ENCODE data around the gene AOPEP.
A peak's percentile ranks its signal among the peaks of the same experiment; 100 is the strongest.

AOPEP gene

DNA sequence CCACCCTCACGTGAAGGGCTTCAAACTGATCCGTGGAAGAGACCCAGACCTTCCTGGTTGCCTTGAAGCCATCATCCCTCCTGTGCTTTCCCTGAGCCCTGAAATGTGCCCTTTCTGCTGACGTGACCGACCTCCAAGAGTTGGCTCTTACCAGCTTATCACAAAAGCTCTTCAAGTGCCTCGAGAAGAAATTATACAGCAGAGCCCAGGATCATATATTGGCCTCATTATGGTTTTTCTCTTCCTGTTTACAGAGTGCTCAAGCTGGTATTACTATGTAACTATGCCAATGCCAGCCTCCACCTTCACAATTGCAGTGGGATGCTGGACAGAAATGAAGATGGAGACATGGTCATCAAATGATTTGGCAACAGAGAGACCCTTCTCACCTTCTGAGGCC, 66.0 kb downstream of the AOPEP start:
- Histone ChIP-seq H3K27ac (ENCODE audit: low read depth, low read length, poor library complexity, severe bottlenecking) (peak overlapping the region; percentile 58), H3K4me1 (ENCODE audit: insufficient read depth, low read length, severe bottlenecking) (peaks cover 53% of the 10 kb centered on the region), H3K9me2 (ENCODE audit: low read depth, low read length) (no peaks in the 10 kb centered on the region), H3K4me2 (ENCODE audit: low read length) (no peak overlapping the region), H3K36me3 (ENCODE audit: insufficient read depth, low read length) (peaks cover 31% of the 10 kb centered on the region), H3K9ac (ENCODE audit: low read length) (no peak overlapping the region), H3K27me3 (ENCODE audit: insufficient read depth, low read length) (no peaks in the 10 kb centered on the region), H3K9me3 (ENCODE audit: low read length) (no peaks in the 10 kb centered on the region), H3K4me3 (ENCODE audit: low read depth, low read length, poor library complexity, severe bottlenecking) (no peak overlapping the region), H4K20me1 (ENCODE audit: insufficient read depth, low read length) (no peaks in the 10 kb centered on the region), H2AFZ (ENCODE audit: low read length) (no peak overlapping the region), H3F3A (ENCODE audit: insufficient read depth, low read length) (no peaks in the 10 kb centered on the region), H3K79me2 (ENCODE audit: insufficient read depth, low read length) (no peaks in the 10 kb centered on the region)
- TF ChIP-seq, protein P1, sequence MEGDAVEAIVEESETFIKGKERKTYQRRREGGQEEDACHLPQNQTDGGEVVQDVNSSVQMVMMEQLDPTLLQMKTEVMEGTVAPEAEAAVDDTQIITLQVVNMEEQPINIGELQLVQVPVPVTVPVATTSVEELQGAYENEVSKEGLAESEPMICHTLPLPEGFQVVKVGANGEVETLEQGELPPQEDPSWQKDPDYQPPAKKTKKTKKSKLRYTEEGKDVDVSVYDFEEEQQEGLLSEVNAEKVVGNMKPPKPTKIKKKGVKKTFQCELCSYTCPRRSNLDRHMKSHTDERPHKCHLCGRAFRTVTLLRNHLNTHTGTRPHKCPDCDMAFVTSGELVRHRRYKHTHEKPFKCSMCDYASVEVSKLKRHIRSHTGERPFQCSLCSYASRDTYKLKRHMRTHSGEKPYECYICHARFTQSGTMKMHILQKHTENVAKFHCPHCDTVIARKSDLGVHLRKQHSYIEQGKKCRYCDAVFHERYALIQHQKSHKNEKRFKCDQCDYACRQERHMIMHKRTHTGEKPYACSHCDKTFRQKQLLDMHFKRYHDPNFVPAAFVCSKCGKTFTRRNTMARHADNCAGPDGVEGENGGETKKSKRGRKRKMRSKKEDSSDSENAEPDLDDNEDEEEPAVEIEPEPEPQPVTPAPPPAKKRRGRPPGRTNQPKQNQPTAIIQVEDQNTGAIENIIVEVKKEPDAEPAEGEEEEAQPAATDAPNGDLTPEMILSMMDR (IDR thresholded peaks at IDR 0.05; ENCODE audit: low read length), result no peak
- no peak for TF ChIP-seq EZH2 (IDR thresholded peaks at IDR 0.05; ENCODE audit: borderline replicate concordance, low read length)

DNA sequence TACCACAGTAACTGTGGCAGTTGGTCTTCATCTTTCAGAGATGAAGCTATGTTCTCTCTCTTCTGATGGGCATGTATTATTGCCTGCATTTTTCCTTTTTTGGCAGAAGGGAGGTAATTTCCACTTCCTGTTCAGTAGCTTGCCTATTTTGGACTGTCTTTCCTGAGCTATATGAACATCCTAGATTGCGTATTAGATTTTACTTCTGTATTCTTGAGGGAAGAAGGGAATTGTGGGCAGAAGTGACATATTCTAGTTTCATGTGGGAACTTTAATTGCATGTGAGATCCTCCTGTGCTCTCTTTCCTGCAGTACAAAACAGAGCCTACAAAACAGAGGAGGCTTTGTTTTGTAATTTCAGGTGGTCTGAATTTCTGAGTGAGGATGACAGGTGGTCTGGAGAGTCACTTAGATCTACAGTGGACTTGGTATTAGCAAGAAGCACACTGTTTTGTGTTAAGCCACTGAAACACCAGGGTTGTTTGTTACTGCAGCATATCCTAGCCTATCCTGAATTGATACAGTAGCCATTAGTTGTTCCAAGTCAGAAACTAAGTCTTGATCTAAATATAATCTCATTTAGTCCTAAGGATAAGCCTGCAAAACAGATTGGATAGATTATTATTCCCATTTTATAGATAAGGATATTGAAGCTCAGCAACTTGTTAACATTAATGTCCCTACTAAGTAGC, 68.1 kb downstream of the AOPEP start:
- no peaks in the 10 kb centered on the region for H3K79me2 ChIP-seq (ENCODE audit: insufficient read depth, low read length)
- no peak overlapping the region for H2AFZ ChIP-seq (ENCODE audit: low read length)
- TF ChIP-seq, protein P1 (IDR thresholded peaks at IDR 0.05; ENCODE audit: low read length), result no peak
- TF ChIP-seq EZH2 (IDR thresholded peaks at IDR 0.05; ENCODE audit: borderline replicate concordance, low read length), result no peak
- no peak overlapping the region for H3K4me2 ChIP-seq (ENCODE audit: low read length)
- no peaks in the 10 kb centered on the region for H3K27me3 ChIP-seq (ENCODE audit: insufficient read depth, low read length)
- H3K9me3 ChIP-seq (ENCODE audit: low read length), result no peaks in the 10 kb centered on the region
- no peaks in the 10 kb centered on the region for H3F3A ChIP-seq (ENCODE audit: insufficient read depth, low read length)
- H3K27ac ChIP-seq (ENCODE audit: low read depth, low read length, poor library complexity, severe bottlenecking), result peak overlapping the region; percentile 99
- no peak overlapping the region for H3K4me3 ChIP-seq (ENCODE audit: low read depth, low read length, poor library complexity, severe bottlenecking)
- H4K20me1 ChIP-seq (ENCODE audit: insufficient read depth, low read length), result no peaks in the 10 kb centered on the region
- peaks cover 57% of the 10 kb centered on the region for H3K4me1 ChIP-seq (ENCODE audit: insufficient read depth, low read length, severe bottlenecking)
- peaks cover 31% of the 10 kb centered on the region for H3K36me3 ChIP-seq (ENCODE audit: insufficient read depth, low read length)
- no peaks in the 10 kb centered on the region for H3K9me2 ChIP-seq (ENCODE audit: low read depth, low read length)
- H3K9ac ChIP-seq (ENCODE audit: low read length), result no peak overlapping the region; the same call in 1 of the 2 replicates

DNA sequence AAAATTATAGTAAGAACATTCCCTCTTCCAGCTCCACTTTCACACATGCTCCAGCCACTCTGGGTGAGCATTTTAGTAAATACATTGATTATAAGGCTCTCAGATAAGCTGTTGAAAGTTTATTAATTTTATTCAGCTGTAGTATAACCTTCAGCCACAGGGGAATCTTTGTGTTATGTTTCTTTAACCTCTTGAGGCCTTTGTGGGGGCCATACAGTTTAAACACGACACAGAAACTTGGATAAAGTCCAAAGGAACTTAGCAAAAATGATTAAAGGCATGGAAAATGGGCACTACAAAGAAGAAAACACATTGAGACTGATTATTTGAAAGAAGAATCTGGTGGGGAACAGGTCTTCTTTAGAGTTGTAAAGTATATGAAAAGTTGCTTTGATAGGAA, 70.2 kb downstream of the AOPEP start:
- Histone ChIP-seq H3K4me1 (ENCODE audit: insufficient read depth, low read length, severe bottlenecking) (peaks cover 77% of the 10 kb centered on the region), H3K9me2 (ENCODE audit: low read depth, low read length) (no peaks in the 10 kb centered on the region), H4K20me1 (ENCODE audit: insufficient read depth, low read length) (no peaks in the 10 kb centered on the region), H3K4me3 (ENCODE audit: low read depth, low read length, poor library complexity, severe bottlenecking) (no peak overlapping the region), H3K9me3 (ENCODE audit: low read length) (no peaks in the 10 kb centered on the region), H3K9ac (ENCODE audit: low read length) (peak overlapping the region; percentile 72), H3K27me3 (ENCODE audit: insufficient read depth, low read length) (no peaks in the 10 kb centered on the region), H3F3A (ENCODE audit: insufficient read depth, low read length) (no peaks in the 10 kb centered on the region), H3K27ac (ENCODE audit: low read depth, low read length, poor library complexity, severe bottlenecking) (peak overlapping the region; percentile 99), H3K36me3 (ENCODE audit: insufficient read depth, low read length) (peaks cover 30% of the 10 kb centered on the region), H3K79me2 (ENCODE audit: insufficient read depth, low read length) (no peaks in the 10 kb centered on the region), H3K4me2 (ENCODE audit: low read length) (peak overlapping the region; percentile 58), H2AFZ (ENCODE audit: low read length) (no peak overlapping the region)
- TF ChIP-seq, protein P1 (IDR thresholded peaks at IDR 0.05; ENCODE audit: low read length), result peak; percentile 13; the same call in 1 of the 2 replicates
- TF ChIP-seq EZH2 (IDR thresholded peaks at IDR 0.05; ENCODE audit: borderline replicate concordance, low read length), result no peak

All from OCI-LY1 (cell line).